ENCODE results near the gene CD5L. TPM values are rescaled to one million over a fixed set of nuclear protein-coding genes. Genes with fewer than 3 reads are reported as not detected.

CD5L gene
- not detected for total RNA-seq

DNA sequence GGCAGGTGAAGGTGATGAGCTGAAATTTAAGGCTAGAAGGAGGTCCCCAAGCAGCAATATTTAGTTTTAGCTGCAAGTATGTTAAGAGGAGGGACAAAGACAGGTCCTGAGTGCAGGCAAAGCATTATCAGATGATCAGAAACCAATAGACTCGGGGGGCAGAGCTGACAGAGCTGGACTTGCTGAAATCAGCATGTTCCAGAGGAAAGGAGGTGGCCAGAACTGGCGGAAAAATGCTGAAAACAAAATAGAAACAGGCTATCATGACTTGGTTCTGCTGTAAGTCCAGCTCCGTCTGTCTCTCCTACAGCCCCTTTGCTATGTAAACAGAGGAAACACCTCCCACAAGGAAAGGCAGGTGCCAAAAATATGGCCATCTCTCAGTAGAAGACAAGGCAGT lies at the start of gene CD5L:
Gene CD5L (minus strand): TSS at position 101 of the 400 bp plus-strand sequence. CDS start 107 bp downstream, outside the sequence.
- Mint-ChIP-seq H3K9me3 (no peaks in the 10 kb centered on the region), H3K4me3 (no peak within 1 kb of the TSS), H3K36me3 (ENCODE audit: insufficient read depth) (no peaks in the 10 kb centered on the region), H3K4me1 (ENCODE audit: low read depth) (no peaks in the 10 kb centered on the region), H3K27me3 (ENCODE audit: low read depth) (peaks cover 9% of the 10 kb centered on the region)
- no peak for ATAC-seq
- no peak for DNase-seq

DNA sequence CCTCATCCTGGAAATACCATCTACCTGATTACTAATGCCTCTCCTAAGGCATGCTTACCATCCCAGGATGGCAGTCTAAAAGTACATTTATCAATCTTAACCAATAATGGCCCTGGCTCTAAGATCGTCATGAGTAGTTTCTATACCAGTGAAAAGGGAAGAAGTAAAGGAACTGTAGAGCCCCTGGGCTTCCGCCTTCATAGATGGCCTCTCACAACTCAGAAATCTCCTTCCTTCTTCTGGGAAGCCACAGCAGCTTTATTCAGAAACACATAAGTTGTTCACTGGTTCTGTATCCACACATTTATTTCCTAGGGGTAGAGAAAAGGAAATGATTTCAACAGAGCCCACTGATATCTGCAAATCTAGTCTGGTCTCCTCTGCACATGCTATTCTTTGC lies 41.0 kb upstream of the CD5L start:
- peaks cover 9% of the 10 kb centered on the region for H3K27me3 Mint-ChIP-seq (ENCODE audit: low read depth)
- no peak for ATAC-seq

DNA sequence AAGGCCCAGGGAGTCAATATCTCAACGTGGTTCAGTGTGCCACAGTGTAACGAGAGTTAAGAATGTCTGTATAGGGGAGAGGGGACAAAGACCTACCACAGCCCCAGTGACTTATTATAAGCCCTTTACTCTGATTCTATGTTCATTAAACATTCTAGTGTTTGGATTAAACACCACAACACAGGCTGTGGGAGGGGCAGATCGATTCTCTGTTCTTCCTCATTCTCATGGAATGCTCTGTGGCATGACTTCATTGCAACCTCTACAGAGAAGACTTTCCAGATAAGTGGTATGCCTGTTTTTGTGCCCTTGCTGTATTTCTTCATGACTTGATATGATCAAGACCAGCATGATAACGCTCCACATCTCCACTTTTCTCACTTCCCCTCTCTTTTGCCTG lies 39.0 kb upstream of the CD5L start:
- H3K27me3 Mint-ChIP-seq (ENCODE audit: low read depth), result peaks cover 9% of the 10 kb centered on the region
- no peak overlapping the region for H3K4me3 Mint-ChIP-seq
- no peaks in the 10 kb centered on the region for H3K36me3 Mint-ChIP-seq (ENCODE audit: insufficient read depth)
- ATAC-seq (no peak), DNase-seq (no peak)
- no peaks in the 10 kb centered on the region for H3K4me1 Mint-ChIP-seq (ENCODE audit: low read depth)
- no peaks in the 10 kb centered on the region for H3K9me3 Mint-ChIP-seq

More for the DNA sequence above, 41.0 kb upstream of the CD5L start:
- H3K4me1 Mint-ChIP-seq (ENCODE audit: low read depth), result no peaks in the 10 kb centered on the region
- no peak for DNase-seq
- H3K4me3 Mint-ChIP-seq, result no peak overlapping the region
- no peaks in the 10 kb centered on the region for H3K36me3 Mint-ChIP-seq (ENCODE audit: insufficient read depth)
- H3K9me3 Mint-ChIP-seq, result no peaks in the 10 kb centered on the region

DNA sequence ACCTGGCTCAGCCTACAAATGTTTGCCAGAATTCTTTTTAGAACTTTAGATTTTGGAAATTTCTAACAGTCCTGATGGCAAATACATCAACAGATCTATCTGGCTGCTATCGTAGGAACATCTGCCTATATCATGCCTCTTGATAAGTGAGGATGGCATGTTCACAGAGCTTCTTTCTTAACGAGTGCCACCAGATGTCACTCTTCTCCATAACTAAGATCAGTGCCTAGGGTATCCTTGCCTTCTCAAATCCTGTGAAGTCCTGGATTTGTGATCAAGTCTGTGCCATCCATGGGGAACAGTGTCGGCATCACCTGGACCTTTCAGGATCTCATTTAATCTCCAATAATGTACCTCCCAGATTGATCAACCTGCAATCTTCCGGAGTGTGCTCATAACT lies 36.5 kb upstream of the CD5L start:
- no peaks in the 10 kb centered on the region for H3K4me1 Mint-ChIP-seq (ENCODE audit: low read depth)
- H3K9me3 Mint-ChIP-seq, result no peaks in the 10 kb centered on the region
- no peak for DNase-seq
- no peaks in the 10 kb centered on the region for H3K36me3 Mint-ChIP-seq (ENCODE audit: insufficient read depth)
- no peak for ATAC-seq
- peaks cover 7% of the 10 kb centered on the region for H3K27me3 Mint-ChIP-seq (ENCODE audit: low read depth)
- H3K4me3 Mint-ChIP-seq, result no peak overlapping the region

DNA sequence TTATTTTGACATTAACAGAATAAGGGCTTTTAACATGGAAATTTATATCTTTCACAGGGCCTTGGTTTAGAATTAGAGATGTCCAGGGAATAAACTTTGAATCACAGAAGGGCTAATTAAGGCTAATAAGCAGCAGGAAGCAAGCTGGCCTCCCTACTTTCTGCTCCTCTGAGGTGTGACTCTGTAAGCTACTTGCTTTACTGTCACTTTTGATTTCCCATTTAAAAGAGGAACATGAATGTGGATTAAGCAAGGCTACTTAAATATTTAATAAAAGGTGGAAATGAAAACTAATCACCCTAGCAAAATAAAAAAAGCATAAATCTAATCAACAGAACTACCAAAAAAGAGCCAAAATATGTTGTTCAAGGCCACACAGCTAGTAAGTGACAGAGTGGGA lies 28.9 kb upstream of the CD5L start:
- Mint-ChIP-seq H3K36me3 (ENCODE audit: insufficient read depth) (no peaks in the 10 kb centered on the region), H3K9me3 (no peaks in the 10 kb centered on the region), H3K4me3 (no peak overlapping the region), H3K27me3 (ENCODE audit: low read depth) (peaks cover 11% of the 10 kb centered on the region), H3K4me1 (ENCODE audit: low read depth) (no peaks in the 10 kb centered on the region)
- DNase-seq (no peak), ATAC-seq (no peak)

DNA sequence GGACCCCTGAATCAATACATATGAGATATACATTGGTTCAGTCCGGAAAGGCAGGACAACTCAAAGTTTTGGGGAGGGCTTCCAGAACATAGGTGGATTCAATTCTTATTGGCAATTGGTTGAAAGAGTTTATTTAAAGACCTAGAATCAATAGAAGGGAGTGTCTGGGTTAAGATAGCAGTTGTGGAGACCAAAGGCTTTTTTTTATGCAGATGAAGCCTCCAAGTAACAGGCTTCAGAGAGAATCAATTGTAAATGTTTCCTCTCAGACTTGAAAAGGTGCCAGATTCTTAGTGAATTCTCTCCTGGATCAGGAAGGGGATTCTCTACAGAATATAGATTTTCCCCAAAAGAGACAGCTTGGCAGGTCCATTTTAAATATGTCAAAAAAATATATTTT lies 27.0 kb upstream of the CD5L start:
- ATAC-seq, result no peak
- Mint-ChIP-seq H3K27me3 (ENCODE audit: low read depth) (peaks cover 16% of the 10 kb centered on the region), H3K4me1 (ENCODE audit: low read depth) (no peaks in the 10 kb centered on the region), H3K9me3 (no peaks in the 10 kb centered on the region), H3K36me3 (ENCODE audit: insufficient read depth) (no peaks in the 10 kb centered on the region), H3K4me3 (no peak overlapping the region)
- DNase-seq, result no peak

DNA sequence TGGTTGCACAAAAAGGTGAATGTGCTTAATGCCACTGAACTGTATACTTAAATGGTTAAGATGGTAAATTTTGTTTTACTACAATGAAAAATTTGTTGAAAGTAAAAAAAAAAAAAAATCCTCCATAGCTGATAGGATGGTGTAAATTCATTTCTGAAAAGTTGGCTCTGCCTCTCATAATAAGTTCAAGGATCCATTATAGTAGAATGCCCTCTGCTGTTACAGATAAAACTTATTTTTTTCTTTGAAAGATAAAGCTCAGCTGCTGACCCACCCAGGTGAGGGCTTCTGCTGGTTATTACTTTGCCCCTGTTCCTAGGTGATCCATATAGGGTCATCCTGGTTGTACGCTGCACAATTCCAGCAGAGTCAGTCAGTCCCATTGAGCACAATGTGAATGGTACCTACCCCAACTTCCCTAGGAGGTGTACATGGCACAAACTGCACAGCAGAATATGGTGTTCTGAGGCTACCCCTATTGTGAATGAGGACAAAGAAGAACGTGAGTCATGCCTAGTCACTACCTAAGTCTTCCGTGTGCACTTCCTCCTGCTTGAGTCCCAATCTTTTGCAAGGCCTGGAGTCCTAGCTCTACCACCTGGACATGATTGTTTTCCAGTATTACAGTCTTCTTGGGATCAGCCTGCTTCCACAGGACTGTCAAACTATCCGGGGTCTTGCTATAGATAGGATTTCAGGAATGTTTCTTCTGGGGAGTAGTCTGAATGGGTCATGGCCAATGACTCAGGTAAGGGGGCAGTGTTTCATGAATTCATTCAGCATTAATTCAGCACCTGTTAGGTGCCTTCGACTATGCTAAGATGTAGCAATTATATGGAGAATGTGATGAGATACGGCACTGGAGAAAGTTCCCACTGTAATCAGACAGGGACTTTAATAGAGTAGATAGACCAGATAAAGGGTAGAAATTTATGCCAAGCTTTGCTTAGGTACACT lies 20.8 kb upstream of the CD5L start:
- no peak overlapping the region for H3K4me3 Mint-ChIP-seq
- ATAC-seq (no peak), DNase-seq (no peak)
- H3K9me3 Mint-ChIP-seq, result no peaks in the 10 kb centered on the region
- H3K27me3 Mint-ChIP-seq (ENCODE audit: low read depth), result peaks cover 7% of the 10 kb centered on the region
- no peaks in the 10 kb centered on the region for H3K36me3 Mint-ChIP-seq (ENCODE audit: insufficient read depth)
- no peaks in the 10 kb centered on the region for H3K4me1 Mint-ChIP-seq (ENCODE audit: low read depth)

DNA sequence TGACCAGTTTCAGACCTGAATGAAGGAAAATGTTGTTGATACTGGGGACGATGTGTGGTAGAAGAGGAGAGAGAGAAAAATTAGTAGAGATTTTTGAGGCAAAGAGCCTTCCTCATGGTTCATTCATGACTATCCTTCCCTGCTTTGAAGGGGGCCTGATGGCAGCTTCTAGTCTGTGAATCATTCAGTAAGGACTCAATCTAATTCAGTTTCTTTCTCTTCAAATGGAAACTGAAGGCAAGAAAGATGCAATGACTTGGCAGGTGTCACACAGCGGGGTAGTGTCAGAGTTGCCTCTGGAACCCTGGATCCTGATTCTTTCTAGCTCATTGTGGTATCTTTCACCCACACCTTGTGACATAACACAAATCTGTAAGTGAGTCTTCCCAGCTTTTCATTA lies 14.9 kb upstream of the CD5L start:
- DNase-seq, result no peak
- Mint-ChIP-seq H3K9me3 (no peaks in the 10 kb centered on the region), H3K36me3 (ENCODE audit: insufficient read depth) (no peaks in the 10 kb centered on the region), H3K4me1 (ENCODE audit: low read depth) (no peaks in the 10 kb centered on the region), H3K27me3 (ENCODE audit: low read depth) (peaks cover 4% of the 10 kb centered on the region), H3K4me3 (no peak overlapping the region)
- ATAC-seq, result peak in 1 of 2 donors; percentile 28

DNA sequence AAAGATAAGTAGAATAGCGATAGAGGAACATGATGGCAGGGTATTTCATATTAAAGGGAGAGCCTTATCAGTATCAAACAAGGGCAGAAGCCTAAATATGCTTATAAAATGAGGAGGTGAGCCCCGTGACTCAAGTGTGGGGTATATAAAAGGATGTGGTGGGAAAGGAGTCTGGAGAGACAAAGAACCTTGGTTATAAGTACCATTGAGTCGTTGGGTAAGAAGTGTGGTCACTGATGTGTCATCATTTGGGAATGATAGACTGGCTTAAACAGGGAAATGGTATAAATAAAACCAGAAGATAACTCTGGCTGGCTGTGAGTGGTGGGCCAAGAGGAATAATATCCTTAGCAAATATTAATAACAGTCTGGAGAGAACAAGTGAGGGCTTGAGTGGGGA lies 10.9 kb upstream of the CD5L start:
- no peaks in the 10 kb centered on the region for H3K4me1 Mint-ChIP-seq (ENCODE audit: low read depth)
- H3K4me3 Mint-ChIP-seq, result no peak overlapping the region

DNA sequence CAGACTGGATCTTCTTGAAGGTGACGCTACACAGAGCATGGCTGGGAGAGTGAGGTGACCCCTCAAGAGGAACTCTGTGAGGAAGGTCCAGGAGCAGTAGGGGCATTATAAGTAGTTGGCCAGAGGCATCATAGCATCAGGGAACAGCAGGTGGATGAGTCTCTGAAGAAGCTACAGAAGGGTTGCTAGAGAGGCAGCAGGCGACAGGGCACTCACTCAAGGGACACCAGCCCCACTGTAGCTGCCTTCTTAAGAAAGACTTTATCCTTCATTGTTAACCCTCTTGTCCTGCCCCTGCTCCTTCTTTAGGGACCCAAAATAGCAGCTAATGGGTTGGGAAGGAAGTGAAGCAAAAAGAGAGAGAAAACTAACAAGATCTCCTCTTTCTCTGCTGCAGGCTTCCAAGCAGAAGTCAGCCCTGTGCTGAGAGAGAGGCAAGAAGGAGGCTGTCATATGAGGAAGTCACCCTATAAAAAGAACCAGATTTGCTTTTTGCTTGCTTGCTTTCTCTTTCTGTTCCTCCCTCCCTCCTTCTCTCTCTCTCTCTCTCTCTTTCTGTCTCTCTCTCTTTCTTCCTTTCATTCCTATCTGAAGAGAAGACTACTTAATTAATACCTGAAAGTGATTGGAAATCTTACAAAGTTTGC lies 7.7 kb upstream of the CD5L start:
- Mint-ChIP-seq H3K4me1 (ENCODE audit: low read depth) (no peaks in the 10 kb centered on the region), H3K27me3 (ENCODE audit: low read depth) (peaks cover 7% of the 10 kb centered on the region), H3K36me3 (ENCODE audit: insufficient read depth) (no peaks in the 10 kb centered on the region), H3K4me3 (no peak overlapping the region), H3K9me3 (no peaks in the 10 kb centered on the region)
- DNase-seq (no peak), ATAC-seq (no peak)

More for the DNA sequence above, 10.9 kb upstream of the CD5L start:
- DNase-seq (no peak), ATAC-seq (no peak)
- H3K9me3 Mint-ChIP-seq, result no peaks in the 10 kb centered on the region
- no peaks in the 10 kb centered on the region for H3K36me3 Mint-ChIP-seq (ENCODE audit: insufficient read depth)
- H3K27me3 Mint-ChIP-seq (ENCODE audit: low read depth), result peaks cover 4% of the 10 kb centered on the region

DNA sequence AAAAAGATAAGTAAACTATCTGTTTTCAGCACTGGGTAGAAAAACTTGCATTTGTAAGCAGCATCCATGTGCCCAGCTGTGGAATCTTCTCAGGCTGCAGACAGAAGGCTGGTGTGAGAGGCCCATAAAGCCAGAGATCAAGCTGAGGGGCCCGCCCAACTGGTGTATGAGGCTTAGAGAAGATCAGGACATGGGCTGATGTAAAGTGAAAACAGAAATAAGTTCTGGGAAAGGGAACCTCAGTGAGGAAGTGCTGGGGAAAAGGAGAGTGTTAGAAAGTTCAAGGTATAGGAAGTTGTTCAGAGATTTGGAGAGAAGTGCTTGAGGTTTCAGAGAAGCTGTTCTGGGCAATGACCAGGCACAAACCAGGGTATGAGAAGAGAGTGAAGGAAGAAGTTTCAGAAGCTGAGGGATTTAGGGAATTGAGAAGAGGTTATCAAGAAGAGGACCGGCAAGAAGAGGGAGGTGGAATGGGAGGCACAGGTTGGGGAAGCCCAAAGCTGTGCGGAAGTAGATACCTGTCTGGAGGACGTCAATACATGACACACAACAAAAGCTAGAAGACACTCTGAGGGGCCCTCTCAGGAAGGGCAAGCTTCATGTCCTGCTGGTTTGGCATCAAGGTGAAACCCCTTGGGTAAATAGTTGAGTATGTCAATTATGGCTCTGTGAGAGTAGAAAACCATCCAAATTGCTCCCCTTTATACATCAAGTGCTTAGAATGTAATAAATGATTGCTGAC lies 2.7 kb upstream of the CD5L start:
- ATAC-seq (no peak), DNase-seq (no peak)
- peaks cover 9% of the 10 kb centered on the region for H3K27me3 Mint-ChIP-seq (ENCODE audit: low read depth)
- H3K36me3 Mint-ChIP-seq (ENCODE audit: insufficient read depth), result no peaks in the 10 kb centered on the region
- no peaks in the 10 kb centered on the region for H3K4me1 Mint-ChIP-seq (ENCODE audit: low read depth)
- no peak overlapping the region for H3K4me3 Mint-ChIP-seq
- no peaks in the 10 kb centered on the region for H3K9me3 Mint-ChIP-seq

DNA sequence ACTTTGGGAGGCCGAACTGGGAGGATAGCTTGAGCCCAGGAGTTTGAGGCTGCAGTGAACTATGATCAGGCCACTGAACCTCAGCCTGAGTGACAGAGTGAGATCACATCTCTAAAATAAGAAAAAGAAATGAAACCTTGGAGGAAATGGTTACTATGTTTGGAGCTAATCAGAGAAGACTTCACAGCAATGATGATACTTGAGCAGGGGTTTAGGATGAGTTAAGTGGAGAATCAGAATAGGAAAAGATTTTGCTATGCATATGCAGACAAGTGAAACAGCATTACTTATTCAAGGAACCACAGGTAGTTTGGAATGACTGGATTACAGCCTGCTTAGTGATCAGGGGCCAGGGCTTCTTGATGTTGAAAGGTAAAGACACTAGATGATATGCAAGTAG lies 1.3 kb upstream of the CD5L start:
- Mint-ChIP-seq H3K4me1 (ENCODE audit: low read depth) (no peaks in the 10 kb centered on the region), H3K9me3 (no peaks in the 10 kb centered on the region), H3K36me3 (ENCODE audit: insufficient read depth) (no peaks in the 10 kb centered on the region), H3K27me3 (ENCODE audit: low read depth) (peaks cover 9% of the 10 kb centered on the region), H3K4me3 (no peak overlapping the region)
- DNase-seq (no peak), ATAC-seq (peak in 1 of 2 donors; percentile 25)

DNA sequence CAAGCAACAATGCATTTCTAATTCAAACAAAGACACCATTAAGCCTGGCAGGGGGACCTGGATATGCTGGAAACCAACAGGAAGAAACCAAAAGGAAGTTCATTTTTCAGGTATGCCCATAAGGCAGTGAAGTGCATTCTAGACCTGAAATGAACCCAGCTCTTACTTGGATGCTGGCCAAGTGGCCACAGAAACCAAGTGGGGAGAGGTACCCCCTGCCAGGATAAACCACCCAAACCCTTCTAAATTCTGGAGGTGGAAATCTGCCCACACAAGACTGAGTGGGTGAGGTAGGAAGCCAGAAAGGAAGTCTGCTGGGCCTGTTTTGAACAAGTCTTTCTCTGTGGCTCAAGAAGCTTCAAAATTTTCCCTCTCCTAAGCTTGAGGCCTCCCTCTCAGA lies 2.6 kb downstream of the CD5L start:
- H3K4me1 Mint-ChIP-seq (ENCODE audit: low read depth), result no peaks in the 10 kb centered on the region
- ATAC-seq (no peak), DNase-seq (no peak)
- no peaks in the 10 kb centered on the region for H3K36me3 Mint-ChIP-seq (ENCODE audit: insufficient read depth)
- no peaks in the 10 kb centered on the region for H3K9me3 Mint-ChIP-seq
- no peak overlapping the region for H3K4me3 Mint-ChIP-seq
- peaks cover 5% of the 10 kb centered on the region for H3K27me3 Mint-ChIP-seq (ENCODE audit: low read depth)

DNA sequence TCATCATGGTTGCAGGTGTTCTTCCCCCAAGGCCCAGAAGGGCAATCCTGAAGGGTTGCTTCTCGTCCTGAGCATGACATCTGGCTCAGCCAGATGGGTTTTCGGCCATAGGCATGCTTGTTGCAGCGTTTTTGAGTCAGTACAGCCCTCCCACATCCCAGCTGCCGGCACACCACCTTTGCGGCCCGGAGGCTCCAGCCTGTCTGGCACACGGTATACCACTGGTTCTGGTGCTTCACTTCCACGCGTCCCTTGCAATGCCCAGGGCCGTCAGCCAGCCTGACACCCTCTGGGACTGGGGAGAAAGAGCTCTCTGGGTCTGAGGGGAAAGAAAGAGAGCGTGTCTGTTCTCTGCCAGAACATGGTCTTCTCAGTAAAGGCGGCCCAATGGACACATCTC lies 7.2 kb downstream of the CD5L start:
- H3K27me3 Mint-ChIP-seq (ENCODE audit: low read depth), result peaks cover 4% of the 10 kb centered on the region
- ATAC-seq, result no peak
- H3K4me1 Mint-ChIP-seq (ENCODE audit: low read depth), result no peaks in the 10 kb centered on the region
- no peak for DNase-seq
- H3K36me3 Mint-ChIP-seq (ENCODE audit: insufficient read depth), result no peaks in the 10 kb centered on the region
- H3K4me3 Mint-ChIP-seq, result no peak overlapping the region
- no peaks in the 10 kb centered on the region for H3K9me3 Mint-ChIP-seq
